HG03108 (cell line): Measurements from ENCODE around the gene VAV3.
"Not testable (repeated sequence)": the region's sequence is repeated elsewhere in the genome, so short reads cannot be mapped to it uniquely, and the experiment has no call there.

ENCODE experiments used
- ATAC-seq: cut with Tn5 transposase; IDR thresholded peaks from one replicate; pipeline ENCODE4 v1.9.1; 2021; ENCODE audit warnings: moderate library complexity; ENCODE audit not compliant: unreplicated experiment

Gene VAV3

DNA sequence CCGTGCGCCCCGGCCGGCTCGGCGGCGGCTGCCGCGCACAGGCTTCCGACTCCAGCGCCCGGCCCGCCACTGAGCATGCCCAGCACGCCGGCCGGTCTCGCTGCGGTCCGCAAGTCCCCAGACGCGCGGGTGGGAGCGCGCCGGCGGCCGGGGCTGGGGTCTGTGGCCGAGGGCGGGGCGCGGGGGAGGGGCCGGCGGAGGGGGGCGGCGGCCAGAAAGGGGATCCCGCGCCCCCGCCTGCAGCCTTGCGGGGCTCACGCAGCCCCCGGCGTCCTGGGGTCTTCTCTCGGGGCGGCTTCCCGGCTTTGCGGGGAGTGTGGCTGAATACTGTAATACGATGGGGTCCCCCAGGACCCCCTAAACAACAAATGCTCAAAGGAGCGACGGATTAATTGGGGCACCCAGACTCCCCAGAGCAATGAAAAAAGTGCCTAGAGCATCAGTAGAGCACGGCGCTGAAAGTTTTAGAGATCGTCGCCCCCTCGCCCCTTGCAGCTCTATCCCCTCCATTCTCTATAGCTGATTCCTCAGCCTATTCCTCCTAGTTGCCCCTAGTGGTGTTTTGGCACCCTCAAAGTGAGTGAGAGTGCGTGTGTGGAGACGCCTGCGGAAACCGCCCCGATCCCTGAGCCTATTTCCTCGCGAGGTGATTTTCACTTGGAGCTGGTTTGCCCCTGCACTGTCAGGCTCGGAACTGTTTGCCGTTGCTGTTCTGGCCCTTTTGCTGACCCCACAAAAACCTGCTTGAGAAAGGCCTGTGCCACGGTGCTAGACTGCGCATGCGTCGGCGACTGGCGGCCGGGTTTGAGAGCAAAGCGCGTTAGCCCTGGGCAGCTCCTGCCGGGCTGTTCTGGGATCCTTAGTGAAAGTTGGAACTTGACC is at the start of gene VAV3:
TSS of gene VAV3 (minus strand) at position 71 of the 882 bp plus-strand sequence. CDS start 311 bp downstream, outside the sequence.
- ATAC-seq, result no peak

- ATAC-seq, result no peak
Observed at GRCh38 chr1:108012553-108012952, 47.6 kb upstream of the VAV3 start.

GRCh38 chr1:108011295-108011694 is 46.3 kb upstream of the VAV3 start:
- ATAC-seq, result no peak

DNA sequence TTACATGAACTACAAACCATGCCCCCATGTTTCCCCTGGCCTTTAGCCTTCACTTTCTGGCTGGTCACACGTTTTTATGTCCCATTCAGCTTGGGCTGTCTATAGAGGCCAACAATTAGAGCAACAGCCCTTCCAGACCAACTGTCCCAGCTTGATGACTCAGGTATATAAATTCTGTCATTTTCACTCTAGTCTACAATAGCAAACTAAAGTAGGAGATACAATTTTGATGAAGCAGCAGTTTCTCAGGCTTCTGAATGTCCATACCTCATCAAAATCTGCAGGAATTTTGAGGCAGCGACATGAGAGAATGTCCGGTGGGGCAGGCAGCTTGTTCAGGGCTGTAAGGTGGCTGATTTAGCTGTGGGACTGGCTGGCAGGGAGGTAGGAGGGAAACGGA is 45.6 kb upstream of the VAV3 start:
- ATAC-seq, result no peak

DNA sequence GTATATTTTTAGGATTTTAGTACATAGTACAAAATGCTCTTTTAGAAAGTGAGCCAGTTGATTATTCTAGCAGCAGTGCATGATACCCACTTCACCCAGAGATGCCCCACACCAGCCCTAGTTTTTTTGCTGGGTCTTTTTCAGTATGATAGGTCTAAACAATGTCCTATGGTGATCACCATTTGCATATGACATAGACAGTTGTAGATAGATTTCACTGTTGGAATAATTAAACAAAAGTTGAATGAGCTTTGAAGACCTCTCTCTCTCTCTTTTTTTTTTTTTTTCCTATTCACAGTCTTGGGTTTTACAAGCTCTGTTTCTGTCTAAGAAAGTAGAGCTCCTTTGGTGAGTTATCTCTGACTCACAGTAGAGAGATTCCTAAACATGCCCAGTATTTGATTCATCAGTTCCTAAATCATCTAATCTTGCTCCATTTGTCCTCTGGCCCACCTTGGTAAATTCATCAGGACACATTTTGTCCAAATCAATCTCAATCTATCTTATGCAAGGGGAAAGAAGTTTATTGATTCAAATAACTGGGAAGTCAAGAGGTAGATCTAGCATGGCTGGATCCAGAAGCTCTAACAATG is 44.7 kb upstream of the VAV3 start:
- no peak for ATAC-seq

DNA sequence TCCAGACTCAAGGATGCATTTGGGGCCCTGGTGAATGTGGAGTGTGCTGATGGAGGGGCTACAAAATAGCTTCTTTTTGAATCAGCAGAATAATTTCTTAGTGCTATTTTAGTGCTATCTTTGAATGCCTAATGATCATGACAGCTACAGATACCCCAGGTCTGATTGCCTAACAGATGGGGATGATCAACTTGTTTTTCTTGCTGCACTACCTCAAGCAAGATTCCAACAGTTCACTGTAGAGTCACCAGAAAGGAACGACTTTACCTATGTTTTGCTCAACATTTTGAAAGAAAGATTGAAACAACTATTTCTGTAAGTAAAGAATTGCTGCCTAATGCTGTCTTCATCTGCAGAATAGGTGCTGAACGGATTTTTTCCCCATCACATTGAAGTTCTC is 42.6 kb upstream of the VAV3 start:
- ATAC-seq, result no peak

GRCh38 chr1:108007070-108007469 is 42.1 kb upstream of the VAV3 start:
- no peak for ATAC-seq

DNA sequence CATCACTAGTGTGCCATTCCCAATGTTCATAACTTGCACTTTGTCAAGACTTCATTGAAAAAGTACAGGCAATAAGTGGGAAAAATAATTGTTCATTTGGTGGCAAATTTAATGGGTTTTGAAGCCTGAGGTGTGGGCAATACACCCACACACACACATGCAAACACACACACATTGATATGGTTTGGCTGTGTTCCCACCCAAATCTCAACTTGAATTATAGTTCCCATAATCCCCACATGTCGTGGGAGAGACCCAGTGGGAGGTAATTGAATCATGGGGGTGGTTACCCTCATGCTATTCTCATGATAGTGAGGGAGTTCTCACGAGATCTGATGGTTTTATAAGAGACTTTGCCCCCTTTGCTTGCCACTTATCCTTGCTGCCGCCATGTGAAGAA is 39.9 kb upstream of the VAV3 start:
- ATAC-seq, result not testable (repeated sequence)

- ATAC-seq, result no peak
Observed at GRCh38 chr1:108000620-108001111, 35.7 kb upstream of the VAV3 start.

DNA sequence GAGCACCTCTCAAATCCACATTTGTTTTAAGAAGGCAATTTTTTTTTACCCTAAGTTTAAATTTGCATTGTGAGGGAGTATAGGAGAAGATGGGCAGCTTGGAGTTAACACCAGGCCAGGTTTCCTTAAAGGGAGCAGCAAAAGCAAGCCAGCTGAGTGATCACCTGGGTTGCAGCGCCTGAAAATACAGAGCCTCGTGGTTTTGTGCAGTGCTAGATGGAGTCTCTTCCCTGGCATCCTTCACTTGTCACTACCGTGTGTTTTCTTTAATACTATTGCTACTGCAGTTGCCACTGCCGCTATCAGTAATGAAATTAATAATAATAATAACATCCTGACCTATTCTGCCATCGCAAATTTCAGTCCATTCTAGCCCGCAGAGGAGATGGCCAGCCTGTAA is 35.2 kb upstream of the VAV3 start:
- no peak for ATAC-seq

DNA sequence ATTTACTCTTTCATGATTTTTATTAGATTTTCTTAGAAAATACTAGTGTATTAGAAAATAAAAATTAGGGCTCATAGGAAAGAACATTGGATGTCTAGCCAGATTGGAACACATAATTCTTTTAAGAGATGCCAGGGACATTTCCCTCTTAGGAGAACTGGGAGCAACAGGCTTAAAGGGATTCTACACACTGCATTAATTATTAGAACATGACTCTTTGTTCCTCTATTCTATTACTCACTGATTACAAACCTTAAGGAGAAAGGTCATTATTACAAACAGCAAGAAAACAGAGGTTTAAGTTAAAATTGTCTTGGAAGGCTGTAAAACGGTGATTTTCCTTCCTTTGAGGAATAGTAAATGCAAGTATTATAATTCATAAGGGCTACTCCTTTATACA is 32.9 kb upstream of the VAV3 start:
- ATAC-seq, result no peak

- ATAC-seq, result no peak
Observed at GRCh38 chr1:107993920-107994319, 28.9 kb upstream of the VAV3 start.

- ATAC-seq, result no peak
Observed at GRCh38 chr1:107992347-107992746, 27.4 kb upstream of the VAV3 start.

DNA sequence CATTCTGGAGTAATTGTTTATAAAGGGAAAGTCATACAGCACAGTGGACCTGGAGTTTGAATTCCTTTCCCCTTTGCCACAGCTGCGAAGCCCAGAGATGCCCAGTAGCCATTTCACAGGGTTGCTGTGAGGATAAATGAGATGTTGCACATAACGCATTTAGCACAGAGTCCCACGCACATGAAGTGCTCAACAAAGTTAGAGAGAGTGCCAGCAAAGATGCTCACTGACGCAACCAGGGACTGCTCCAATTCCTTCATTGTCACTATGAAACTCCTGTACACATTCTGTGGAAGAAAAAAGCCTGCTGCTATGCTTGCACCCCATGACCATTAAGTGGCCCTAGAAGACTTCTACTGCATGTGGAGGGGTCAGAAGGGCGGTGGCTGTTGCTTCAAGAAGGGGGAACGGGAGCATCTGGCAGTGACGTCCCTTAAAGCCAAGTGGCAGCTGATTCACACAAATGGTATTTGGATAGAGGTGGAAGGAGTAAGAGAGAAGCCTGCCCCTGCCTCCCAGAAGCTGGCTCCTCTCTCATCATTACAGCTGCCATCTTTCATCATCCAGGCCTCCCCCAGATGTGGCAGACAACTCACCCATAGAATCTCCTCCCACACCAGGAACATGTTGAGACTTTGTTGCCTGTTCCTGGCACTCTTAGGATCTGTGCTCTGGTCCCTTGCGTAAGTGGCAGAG is 26.5 kb upstream of the VAV3 start:
- ATAC-seq, result no peak

- ATAC-seq, result no peak
Observed at GRCh38 chr1:107990606-107991005, 25.6 kb upstream of the VAV3 start.

DNA sequence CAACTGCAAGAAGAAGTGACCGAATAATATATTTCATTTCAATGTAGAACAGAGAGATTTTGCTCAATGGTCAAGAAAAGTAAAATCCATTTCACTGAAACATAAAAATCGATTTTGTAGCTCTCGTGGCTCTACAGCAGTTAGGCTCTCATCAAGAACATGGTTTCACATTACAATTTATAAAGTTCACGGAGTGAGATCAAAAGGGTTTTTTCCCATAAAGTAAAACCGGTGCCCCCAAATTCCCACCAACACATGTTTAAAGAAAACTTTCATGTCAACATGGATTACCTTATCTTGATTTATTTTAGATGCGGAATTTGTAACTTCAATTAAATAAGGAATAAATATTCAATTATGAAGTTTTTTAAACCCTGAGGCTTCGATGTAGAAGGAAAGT is 16.3 kb upstream of the VAV3 start:
- ATAC-seq, result no peak

- no peak for ATAC-seq
Observed at GRCh38 chr1:107979926-107980325, 14.9 kb upstream of the VAV3 start.

- ATAC-seq, result no peak
Observed at GRCh38 chr1:107979088-107979487, 14.1 kb upstream of the VAV3 start.

GRCh38 chr1:107976836-107977235 is 11.9 kb upstream of the VAV3 start:
- ATAC-seq, result no peak

- ATAC-seq, result no peak
Observed at GRCh38 chr1:107976431-107976830, 11.5 kb upstream of the VAV3 start.

DNA sequence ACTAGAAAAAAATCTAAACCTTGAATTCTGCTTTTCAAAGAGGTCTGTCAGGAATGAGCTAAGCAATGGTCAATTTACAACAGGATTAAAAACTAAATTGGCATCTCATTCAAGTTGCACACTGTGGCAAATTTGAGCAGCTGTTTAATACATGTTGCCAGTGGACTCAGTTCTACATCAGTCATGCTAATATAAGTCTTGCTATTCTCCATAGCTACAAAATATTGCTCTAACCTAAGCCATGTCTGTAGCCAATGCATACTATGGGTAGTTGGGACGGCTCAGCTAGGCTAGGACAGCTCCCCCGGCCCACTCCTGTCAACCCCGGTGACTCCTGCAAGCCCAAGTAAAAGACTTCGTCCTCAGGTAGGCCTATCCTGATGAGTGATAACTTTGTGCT is 10.9 kb upstream of the VAV3 start:
- ATAC-seq, result no peak

DNA sequence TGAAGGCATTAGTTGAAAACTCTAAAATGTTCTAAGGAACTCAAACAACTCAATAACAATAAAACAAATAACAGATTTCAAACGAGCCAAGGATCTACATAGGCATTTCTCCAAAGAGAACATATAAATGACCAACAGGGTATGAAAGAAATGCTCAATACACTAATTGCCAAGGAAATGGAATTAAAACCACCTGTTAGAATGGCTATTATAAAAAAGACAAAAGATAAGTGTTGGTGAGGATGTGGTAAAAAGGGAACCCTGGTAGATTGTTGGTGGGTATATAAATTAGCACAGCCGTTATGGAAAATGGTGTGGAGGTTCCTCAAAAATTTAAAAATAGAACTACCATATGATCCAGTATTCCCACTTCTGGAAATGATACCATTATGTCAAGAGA is 9.1 kb upstream of the VAV3 start:
- ATAC-seq, result no peak
